Measurements from ENCODE around the gene TPD52L2. TPM values are rescaled to one million over a fixed set of nuclear protein-coding genes. Genes with fewer than 3 reads are reported as not detected.

Gene TPD52L2
- total RNA-seq: 57.4 and 58.2 TPM in 2 replicates
- long read RNA-seq, full-length matches to known transcripts: 126 of 144 reads
- long read RNA-seq, partial matches to known transcripts: 11 of 144 reads
- long read RNA-seq, other reads (novel, unspliced or antisense): 7 of 144 reads

DNA sequence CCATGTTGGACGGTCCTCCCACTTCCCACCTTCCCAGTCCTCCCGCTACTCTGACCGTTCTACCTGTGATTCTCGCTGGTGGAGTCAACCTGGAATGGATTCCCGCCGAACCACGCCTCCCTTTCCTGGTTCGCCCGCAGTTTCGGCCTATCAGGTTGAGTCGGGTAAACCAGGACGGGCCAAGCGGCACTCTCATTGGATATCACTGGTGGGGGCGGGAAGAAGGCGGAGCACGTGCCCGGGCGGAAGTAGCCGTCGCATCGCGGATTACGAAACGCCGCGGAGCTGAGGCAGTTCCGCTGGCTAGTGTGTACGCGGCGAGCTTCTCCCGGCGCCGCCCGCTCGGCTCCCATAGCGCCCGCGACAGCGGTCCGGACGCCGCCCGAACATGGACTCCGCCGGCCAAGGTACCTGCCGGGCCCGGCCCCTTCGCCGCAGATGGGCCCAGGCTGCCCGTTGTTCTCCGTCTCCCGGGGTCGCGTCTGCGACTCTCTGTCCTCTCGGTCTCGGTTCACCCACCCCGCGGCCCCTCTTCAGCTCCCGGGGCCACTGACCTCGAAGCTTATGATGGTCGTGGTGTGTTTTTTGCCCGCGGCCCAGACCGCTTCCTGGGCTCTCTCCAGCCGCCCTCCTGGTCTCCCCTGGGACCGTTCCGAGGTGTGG, at the start of gene TPD52L2:
Gene TPD52L2 (plus strand): TSS at position 293 of the 663 bp plus-strand sequence. CDS start 96 bp downstream, at position 389.
- H3K4me1 Mint-ChIP-seq: peaks cover 22% of the 10 kb centered on the region
- peaks cover 7% of the 10 kb centered on the region for H3K36me3 Mint-ChIP-seq (ENCODE audit: low read depth)
- H3K27me3 Mint-ChIP-seq (ENCODE audit: low read depth): no peaks in the 10 kb centered on the region
- H3K27ac Mint-ChIP-seq (ENCODE audit: unreplicated experiment): peak within 1 kb of the TSS; percentile 97
- no peaks in the 10 kb centered on the region for H3K9me3 Mint-ChIP-seq
- H3K4me3 Mint-ChIP-seq: peak within 1 kb of the TSS; percentile 95
- peak; percentile 91 for DNase-seq (ENCODE audit: low read depth, low spot score)
- TF ChIP-seq, protein P1, sequence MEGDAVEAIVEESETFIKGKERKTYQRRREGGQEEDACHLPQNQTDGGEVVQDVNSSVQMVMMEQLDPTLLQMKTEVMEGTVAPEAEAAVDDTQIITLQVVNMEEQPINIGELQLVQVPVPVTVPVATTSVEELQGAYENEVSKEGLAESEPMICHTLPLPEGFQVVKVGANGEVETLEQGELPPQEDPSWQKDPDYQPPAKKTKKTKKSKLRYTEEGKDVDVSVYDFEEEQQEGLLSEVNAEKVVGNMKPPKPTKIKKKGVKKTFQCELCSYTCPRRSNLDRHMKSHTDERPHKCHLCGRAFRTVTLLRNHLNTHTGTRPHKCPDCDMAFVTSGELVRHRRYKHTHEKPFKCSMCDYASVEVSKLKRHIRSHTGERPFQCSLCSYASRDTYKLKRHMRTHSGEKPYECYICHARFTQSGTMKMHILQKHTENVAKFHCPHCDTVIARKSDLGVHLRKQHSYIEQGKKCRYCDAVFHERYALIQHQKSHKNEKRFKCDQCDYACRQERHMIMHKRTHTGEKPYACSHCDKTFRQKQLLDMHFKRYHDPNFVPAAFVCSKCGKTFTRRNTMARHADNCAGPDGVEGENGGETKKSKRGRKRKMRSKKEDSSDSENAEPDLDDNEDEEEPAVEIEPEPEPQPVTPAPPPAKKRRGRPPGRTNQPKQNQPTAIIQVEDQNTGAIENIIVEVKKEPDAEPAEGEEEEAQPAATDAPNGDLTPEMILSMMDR (conservative IDR thresholded peaks at IDR 0.05): no peak

DNA sequence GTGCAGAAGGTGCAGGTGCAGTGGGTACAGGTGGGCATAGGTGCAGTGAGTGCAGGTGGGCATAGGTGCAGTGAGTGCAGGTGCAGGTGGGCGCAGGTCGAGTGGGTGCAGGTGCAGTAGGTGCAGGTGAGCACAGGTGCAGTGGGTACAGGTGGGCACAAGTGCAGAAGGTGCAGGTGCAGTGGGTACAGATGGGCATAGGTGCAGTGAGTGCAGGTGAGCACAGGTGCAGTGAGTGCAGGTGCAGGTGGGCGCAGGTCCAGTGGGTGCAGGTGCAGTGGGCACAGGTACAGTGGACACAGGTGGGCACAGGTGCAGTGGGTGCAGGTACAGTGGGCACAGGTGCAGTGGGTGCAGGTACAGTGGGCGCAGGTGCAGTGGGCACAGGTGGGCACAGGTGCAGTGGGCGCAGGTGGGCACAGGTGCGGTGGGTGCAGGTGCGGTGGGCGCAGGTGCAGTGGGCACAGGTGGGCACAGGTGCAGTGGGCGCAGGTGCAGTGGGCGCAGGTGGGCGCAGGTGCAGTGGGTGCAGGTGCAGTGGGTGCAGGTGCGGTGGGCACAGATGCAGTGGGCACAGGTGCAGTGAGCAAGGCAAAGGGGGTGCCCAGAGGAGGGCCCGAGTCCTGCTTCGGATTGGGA, 49.3 kb upstream of the TPD52L2 start:
- TF ChIP-seq, protein P1 (conservative IDR thresholded peaks at IDR 0.05): no peak
- no peak overlapping the region for H3K27ac Mint-ChIP-seq (ENCODE audit: unreplicated experiment)
- peak overlapping the region; percentile 80 for H3K4me3 Mint-ChIP-seq
- H3K4me1 Mint-ChIP-seq: peaks cover 29% of the 10 kb centered on the region
- peaks cover 3% of the 10 kb centered on the region for H3K36me3 Mint-ChIP-seq (ENCODE audit: low read depth)
- peaks cover 4% of the 10 kb centered on the region for H3K9me3 Mint-ChIP-seq
- H3K27me3 Mint-ChIP-seq (ENCODE audit: low read depth): peaks cover 8% of the 10 kb centered on the region
- peak; percentile 24 for DNase-seq (ENCODE audit: low read depth, low spot score)

DNA sequence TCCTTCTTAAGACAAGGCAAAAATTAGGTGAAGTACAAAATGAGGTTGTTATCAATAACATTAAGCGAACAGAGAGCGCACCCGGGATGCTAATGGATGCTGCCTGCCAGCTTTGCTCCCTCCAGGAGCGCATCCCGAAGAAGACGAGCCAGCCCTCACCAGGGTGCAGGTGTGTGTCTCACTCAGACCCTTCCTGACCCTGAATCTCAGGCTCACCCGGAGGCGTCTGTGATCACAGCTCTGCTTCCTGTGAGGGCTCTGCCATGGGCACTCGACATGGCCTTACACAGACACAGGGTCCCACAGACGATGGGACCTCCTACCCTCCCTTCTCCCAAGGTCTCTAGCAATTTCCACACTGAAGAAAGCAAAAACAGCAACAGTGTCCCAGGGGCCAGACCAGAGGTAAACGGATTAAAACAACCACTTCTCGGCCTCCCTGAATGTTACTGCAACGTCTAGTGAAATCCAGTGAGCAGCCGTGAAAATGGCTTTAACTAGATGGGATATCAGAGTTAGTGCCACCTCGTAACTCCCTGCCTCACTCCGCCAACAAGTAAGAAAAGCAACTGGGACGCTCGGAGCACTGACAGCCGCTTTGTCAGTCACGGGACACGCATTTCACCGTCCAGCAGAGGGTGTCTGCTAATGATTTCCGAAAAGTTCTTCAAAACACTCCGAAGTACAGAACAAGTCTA, 45.7 kb upstream of the TPD52L2 start:
- Mint-ChIP-seq H3K27ac (ENCODE audit: unreplicated experiment) (peak overlapping the region; percentile 64), H3K27me3 (ENCODE audit: low read depth) (peaks cover 8% of the 10 kb centered on the region), H3K4me3 (peak overlapping the region; percentile 48), H3K9me3 (peaks cover 4% of the 10 kb centered on the region), H3K4me1 (peaks cover 29% of the 10 kb centered on the region), H3K36me3 (ENCODE audit: low read depth) (peaks cover 3% of the 10 kb centered on the region)
- DNase-seq (ENCODE audit: low read depth, low spot score): no peak
- TF ChIP-seq, protein P1 (conservative IDR thresholded peaks at IDR 0.05): peak; percentile 37

DNA sequence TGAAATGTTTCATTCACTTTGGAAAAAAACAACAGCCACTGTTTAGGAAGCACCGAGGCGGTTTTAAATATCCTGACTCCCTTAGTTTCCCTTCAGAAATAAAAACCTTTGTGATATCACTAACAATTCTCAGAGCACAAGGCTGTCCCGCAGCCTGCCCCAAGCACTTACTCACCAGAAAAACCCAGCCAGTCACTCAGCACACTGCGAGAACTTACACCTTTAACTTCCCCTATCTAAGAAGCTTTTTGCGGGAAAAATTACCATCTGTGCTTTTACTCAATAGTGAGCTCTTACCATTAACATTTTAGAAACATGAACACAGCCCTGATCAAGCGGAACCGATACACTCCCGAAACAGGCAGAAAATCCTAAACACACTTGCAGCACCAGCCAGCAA, 43.3 kb upstream of the TPD52L2 start:
- TF ChIP-seq, protein P1 (conservative IDR thresholded peaks at IDR 0.05): no peak
- no peak for DNase-seq (ENCODE audit: low read depth, low spot score)
- Mint-ChIP-seq H3K9me3 (no peaks in the 10 kb centered on the region), H3K4me1 (peaks cover 25% of the 10 kb centered on the region), H3K36me3 (ENCODE audit: low read depth) (no peaks in the 10 kb centered on the region), H3K27ac (ENCODE audit: unreplicated experiment) (no peak overlapping the region), H3K4me3 (no peak overlapping the region), H3K27me3 (ENCODE audit: low read depth) (no peaks in the 10 kb centered on the region)

DNA sequence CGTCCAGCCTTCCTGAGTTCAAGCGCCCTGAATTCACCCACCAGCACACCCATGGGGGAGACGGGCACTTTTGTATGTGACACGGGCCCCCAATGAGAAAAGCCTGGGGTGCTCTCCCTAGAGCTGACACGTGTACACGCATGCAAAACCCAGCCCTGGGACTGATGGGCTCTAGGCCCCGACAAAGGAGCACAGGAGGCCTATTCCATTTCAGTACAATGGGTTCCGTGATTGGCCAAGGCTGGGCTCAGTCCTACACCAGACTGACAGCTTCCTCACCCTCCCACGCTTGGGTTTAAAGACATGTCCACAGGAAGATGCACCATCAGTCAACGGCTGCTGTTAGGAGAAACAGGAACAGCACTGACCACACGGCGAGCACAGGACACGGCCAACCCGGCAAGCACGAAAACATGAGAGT, 42.8 kb upstream of the TPD52L2 start:
- TF ChIP-seq, protein P1 (conservative IDR thresholded peaks at IDR 0.05): no peak
- no peak overlapping the region for H3K27ac Mint-ChIP-seq (ENCODE audit: unreplicated experiment)
- no peaks in the 10 kb centered on the region for H3K27me3 Mint-ChIP-seq (ENCODE audit: low read depth)
- no peaks in the 10 kb centered on the region for H3K36me3 Mint-ChIP-seq (ENCODE audit: low read depth)
- H3K9me3 Mint-ChIP-seq: no peaks in the 10 kb centered on the region
- DNase-seq (ENCODE audit: low read depth, low spot score): no peak
- H3K4me1 Mint-ChIP-seq: peaks cover 25% of the 10 kb centered on the region
- no peak overlapping the region for H3K4me3 Mint-ChIP-seq
